GM12878 (cell line): ENCODE data around the gene HERPUD2. TPM values are rescaled to one million over a fixed set of nuclear protein-coding genes. Genes with fewer than 3 reads are reported as not detected.
"Not testable (repeated sequence)": the region's sequence is repeated elsewhere in the genome, so short reads cannot be mapped to it uniquely, and the experiment has no call there.

Source experiments
- ATAC-seq: fragments of 200-7000 bp; cut with Tn5 transposase; 3 replicates; pipeline ENCODE4 v1.9.1; 2020; ENCODE audit warnings: mild to moderate bottlenecking, moderate library complexity
- BruUV-seq: library from RNA; stranded (reverse); fragments of 400-500 nt; replicated peaks from 2 replicates; lab custom pipeline; 2021; lab: Mats Ljungman, UMichigan
- CTCF ChIA-PET: fragments of 300-600 bp; sonication (Branson Sonifier 250); formaldehyde crosslinking; extraction: SDS; loops from one replicate; lab custom pipeline; 2021; ENCODE audit warnings: inconsistent platforms; lab: Yijun Ruan, JAX
- POLR2A ChIA-PET: fragments of 350-600 bp; formaldehyde crosslinking; extraction: SDS; loops from one replicate; lab custom pipeline; 2021; ENCODE audit warnings: inconsistent platforms; lab: Charles Lee
- RAD21 ChIA-PET: fragments of 300-600 bp; sonication (Branson Sonifier 250); formaldehyde crosslinking; loops from one replicate; lab custom pipeline; 2023; ENCODE audit warnings: antibody characterized with exemption; ENCODE audit not compliant: unreplicated experiment; lab: Charles Lee
- SMC1A ChIA-PET: fragments of 300-600 bp; sonication (Branson Sonifier 250); formaldehyde crosslinking; loops from one replicate; lab custom pipeline; 2023; ENCODE audit not compliant: unreplicated experiment, uncharacterized antibody; lab: Charles Lee
- DNase-seq: peaks from one replicate; pipeline ENCODE4 v3.0.0-alpha.2; 2011; ENCODE audit warnings: low read depth, low spot score
- FAIRE-seq: peaks from 3 replicates; lab custom pipeline; 2011; peaks lifted over from hg19 to GRCh38; lab: Jason Lieb, UNC
- H2AFZ ChIP-seq: 2 replicates; pipeline ENCODE4 v1.6.0; 2011; ENCODE audit warnings: low read depth, low read length, control low read depth; ENCODE audit not compliant: control insufficient read depth
- H3K27ac ChIP-seq: 2 replicates; pipeline ENCODE4 v1.5.1; 2011; ENCODE audit warnings: control low read depth; ENCODE audit not compliant: control insufficient read depth, insufficient read depth
- H3K27me3 ChIP-seq, 2 experiments: replicated peaks in 1 of 2; 2 replicates each; pipeline versions ENCODE4 v1.6.0 to v1.6.1; 2011; ENCODE audit warnings: low read length in 1 of 2; ENCODE audit not compliant: control insufficient read depth in 2 of 2, insufficient read depth in 2 of 2
- H3K36me3 ChIP-seq, 2 experiments: 2 replicates each; pipeline ENCODE4 v1.5.1; 2011; ENCODE audit warnings: low read length in 1 of 2; ENCODE audit not compliant: control insufficient read depth in 2 of 2, insufficient read depth in 2 of 2
- H3K4me1 ChIP-seq: 2 replicates; pipeline ENCODE4 v1.6.1; 2011; ENCODE audit warnings: mild to moderate bottlenecking, low read length, moderate library complexity, mixed read lengths; ENCODE audit not compliant: control insufficient read depth, insufficient read depth
- H3K4me2 ChIP-seq: 2 replicates; pipeline ENCODE4 v1.6.0; 2011; ENCODE audit warnings: control low read depth; ENCODE audit not compliant: control insufficient read depth, insufficient read depth
- H3K4me3 ChIP-seq: fragments of 200-600 bp; sonication (generic); 2 replicates; pipeline ENCODE4 v1.5.1; 2016
- H3K79me2 ChIP-seq: 2 replicates; pipeline ENCODE4 v1.6.0; 2011; ENCODE audit warnings: low read length; ENCODE audit not compliant: control insufficient read depth, insufficient read depth
- H3K9ac ChIP-seq: 2 replicates; pipeline ENCODE4 v1.8.0; 2011; ENCODE audit warnings: low read length, control low read depth, mixed read lengths; ENCODE audit not compliant: control insufficient read depth, insufficient read depth
- H3K9me3 ChIP-seq: replicated peaks from 3 replicates; pipeline ENCODE4 v1.5.1; 2011; ENCODE audit warnings: mild to moderate bottlenecking, low read length; ENCODE audit not compliant: control insufficient read depth, insufficient read depth
- H4K20me1 ChIP-seq: 2 replicates; pipeline ENCODE4 v1.6.0; 2011; ENCODE audit not compliant: control insufficient read depth, insufficient read depth
- BMI1 ChIP-seq: fragments of 450-650 bp; IDR thresholded peaks from 2 replicates; pipeline ENCODE4 v1.6.1; 2016; ENCODE audit warnings: mild to moderate bottlenecking, moderate library complexity, borderline replicate concordance
- E4F1 ChIP-seq: fragments of 450-650 bp; IDR thresholded peaks from 2 replicates; pipeline ENCODE4 v1.6.1; 2018; ENCODE audit warnings: borderline replicate concordance, mild to moderate bottlenecking; ENCODE audit not compliant: partially characterized antibody
- NRF1 ChIP-seq: conservative IDR thresholded peaks from 2 replicates; pipeline ENCODE4 v1.6.1; 2011; ENCODE audit warnings: mild to moderate bottlenecking, low read depth, low read length, improper control_type of control experiment
- PML ChIP-seq: IDR thresholded peaks from 2 replicates; pipeline ENCODE4 v1.6.1; 2012; ENCODE audit warnings: low read length, inconsistent platforms
- ZBTB40 ChIP-seq: fragments of 450-650 bp; IDR thresholded peaks from 2 replicates; pipeline ENCODE4 v1.6.1; 2016; ENCODE audit warnings: mild to moderate bottlenecking, moderate library complexity, borderline replicate concordance
- ZNF622 ChIP-seq: fragments of 450-650 bp; IDR thresholded peaks from 2 replicates; pipeline ENCODE4 v1.6.1; 2017; ENCODE audit warnings: mild to moderate bottlenecking, inconsistent platforms
- ZSCAN29 ChIP-seq: fragments of 450-650 bp; IDR thresholded peaks from 2 replicates; pipeline ENCODE4 v1.6.1; 2017; ENCODE audit warnings: mild to moderate bottlenecking, moderate library complexity
- WGBS: methylation state at CpG from one replicate; pipeline ENCODE4 v1.1.6; 2016; ENCODE audit warnings: low lambda C conversion rate; ENCODE audit not compliant: insufficient replicate concordance, insufficient coverage; ENCODE audit errors: missing lambda C conversion rate; 5-methylcytosine and 5-hydroxymethylcytosine counted together
- in situ Hi-C: fragments of 300-500 bp; cut with MboI; formaldehyde crosslinking; loops from 9 replicates; pipeline ENCODE4 v1.14.3; 2018; ENCODE audit warnings: mixed read lengths
- intact Hi-C: fragments of 100-400 bp; cut with micrococcal nuclease; formaldehyde crosslinking; loops from one replicate; pipeline ENCODE4 v1.14.2; 2022; ENCODE audit not compliant: unreplicated experiment
- polyA plus RNA-seq, 11 experiments: library from polyadenylated mRNA; depleted of rRNA in 4 of 11; unstranded in 6 of 11; stranded (reverse) in 5 of 11; fragments of >200 nt; fragmentation: Nextera tagmentation in 4 of 11; fragmentation: Illumina TruSeq in 1 of 11; extraction: Ambion mirVana in 4 of 11; extraction: Trizol in 1 of 11; gene quantifications; 1 replicate in 1 of 11; 2 replicates in 10 of 11; pipeline versions ENCODE4 v1.2.1 to v1.2.3, GENCODE V29; 2011 to 2016; ENCODE audit warnings: inconsistent platforms in 2 of 11, missing spikeins in 2 of 11, low read depth in 1 of 11
- total RNA-seq, 4 experiments: library from RNA; depleted of rRNA in 3 of 4; stranded (reverse); fragments of >200 nt in 3 of 4; fragmentation: Illumina TruSeq in 1 of 4; extraction: Trizol in 1 of 4; gene quantifications; 2 replicates each; pipeline versions ENCODE4 v1.2.1 to v1.2.3, GENCODE V29; 2013 to 2021

HERPUD2 gene
- total and polyA plus RNA-seq, 10 of the 15 experiments (the other 5 are each of a cell fraction or from before 2014, with no cell fraction given) = 4.7 to 69.6 (median 13.9) TPM

- ChIA-PET SMC1A (interaction anchor here (0.6 to 1.2 kb wide), 2 partner anchors 12 to 477 kb away, joined by 3 read pairs; no protein-coding TSS in a partner anchor), POLR2A (no interaction called here), CTCF (interaction anchor here (1.2 to 1.6 kb wide), 2 partner anchors 10 to 26 kb away, joined by 3 to 7 read pairs; no protein-coding TSS in a partner anchor)
- no peak overlapping the region for H3K4me3 ChIP-seq
- H3K4me1 ChIP-seq = no peaks in the 10 kb centered on the region
- 0 out of 4 replicates have a peak, but pooled peaks cover 0 to 2% of the 10 kb centered on the region in 2 experiments for H3K27me3 ChIP-seq
- H2AFZ ChIP-seq = no peak overlapping the region
- no peaks in the 10 kb centered on the region for H3K36me3 ChIP-seq
- no peak for FAIRE-seq
- no peak for DNase-seq
- H3K4me2 ChIP-seq = no peak overlapping the region
- H3K27ac ChIP-seq = no peak overlapping the region
- no TSS peak for BruUV-seq
- WGBS = 70% methylated on average over 2 of the region's 2 CpGs
- H3K79me2 ChIP-seq = no peaks in the 10 kb centered on the region
- no peak for TF ChIP-seq BMI1
- TF ChIP-seq ZSCAN29 = no peak
- no peak for TF ChIP-seq PML
- TF ChIP-seq ZBTB40 = no peak
- no peak for TF ChIP-seq NRF1
- no peak for TF ChIP-seq ZNF622
- TF ChIP-seq E4F1 = no peak
- TF ChIP-seq, all 136 proteins: peak for 0
- no peak for ATAC-seq
- in situ Hi-C loops (no loop called here), intact Hi-C loops (no loop called here)
- RAD21 ChIA-PET = no interaction called here
- no peak overlapping the region for H3K9ac ChIP-seq
- no peaks in the 10 kb centered on the region for H3K9me3 ChIP-seq
- H4K20me1 ChIP-seq = no peaks in the 10 kb centered on the region
These were observed 109.9 kb downstream of the HERPUD2 start for GRCh38 chr7:35584990-35585389.

GRCh38 chr7:35584533-35584932 is 110.4 kb downstream of the HERPUD2 start:
- ATAC-seq, H4K20me1 ChIP-seq, H3K79me2 ChIP-seq, H3K4me1 ChIP-seq, H3K27me3 ChIP-seq, BruUV-seq, intact Hi-C loops, H3K36me3 ChIP-seq, H3K27ac ChIP-seq, POLR2A ChIA-PET, H3K9me3 ChIP-seq, H3K4me3 ChIP-seq, H3K4me2 ChIP-seq, FAIRE-seq, DNase-seq, H3K9ac ChIP-seq, RAD21 ChIA-PET, H2AFZ ChIP-seq, in situ Hi-C loops: not testable (repeated sequence)
- SMC1A ChIA-PET = interaction anchor here (1.0 to 1.2 kb wide), 2 partner anchors 11 to 115 kb away, joined by 3 read pairs; no protein-coding TSS in a partner anchor
- CTCF ChIA-PET = interaction anchor here (2.3 kb wide), 1 partner anchor 11 kb away, joined by 15 read pairs; no protein-coding TSS in a partner anchor
- whole genome bisulfite sequencing = 54% methylated on average over 3 of the region's 3 CpGs
